Ovary (tissue), 9 donors: ENCODE data around the gene C6orf141. TPM values are rescaled to one million over a fixed set of nuclear protein-coding genes. Genes with fewer than 3 reads are reported as not detected.

Source experiments
- DNase-seq, 5 donors: peaks; one replicate each; pipeline ENCODE4 v3.0.0-alpha.2; 2019 to 2020
- H3K27ac ChIP-seq, 2 donors: fragments of 200-600 bp; one replicate each; pipeline versions ENCODE4 v1.5.1 to v1.8.0; 2019 to 2022
- H3K27me3 ChIP-seq: fragments of 200-600 bp; one replicate; pipeline ENCODE4 v1.8.0; 2022
- H3K36me3 ChIP-seq: fragments of 200-600 bp; sonication (generic); one replicate; pipeline ENCODE4 v1.5.1; 2019
- H3K4me1 ChIP-seq: one replicate; pipeline ENCODE4 v1.8.1; 2013; ENCODE audit warnings: mild to moderate bottlenecking, moderate library complexity; ENCODE audit not compliant: insufficient read depth
- H3K4me3 ChIP-seq: fragments of 200-600 bp; sonication (generic); one replicate; pipeline ENCODE4 v1.5.1; 2017
- H3K9me3 ChIP-seq, 2 donors: fragments of 200-600 bp in 1 of 2; sonication (generic) in 1 of 2; one replicate each; pipeline versions ENCODE4 v1.5.1 to v1.8.1; 2013 to 2019; ENCODE audit warnings: mild to moderate bottlenecking in 1 of 2, moderate library complexity in 1 of 2
- EP300 ChIP-seq: sonication (generic); formaldehyde crosslinking; IDR thresholded peaks from one replicate; pipeline ENCODE4 v1.6.1; 2017; ENCODE audit warnings: antibody characterized with exemption
- POLR2A ChIP-seq: fragments of 450-650 bp; IDR thresholded peaks from one replicate; pipeline ENCODE4 v1.6.1; 2017; ENCODE audit warnings: antibody characterized with exemption, mild to moderate bottlenecking, moderate library complexity
- WGBS, 3 donors: extraction: QIAGEN DNeasy Blood & Tissue Kit in 1 of 3; methylation state at CpG; one replicate each; pipeline versions ENCODE4 v1.1.5 to v1.1.7; 2013 to 2017; 5-methylcytosine and 5-hydroxymethylcytosine counted together
- intact Hi-C, 4 donors: fragments of 100-400 bp; cut with DNase I; formaldehyde crosslinking; loops; one replicate each; pipeline versions ENCODE4 v1.11.0 to v1.15.1; 2022 to 2023
- polyA plus RNA-seq, 2 donors: library from polyadenylated mRNA; stranded (reverse); fragments of 200-250 nt in 1 of 2; fragments of 350-450 nt in 1 of 2; fragmentation: Illumina TruSeq in 1 of 2; extraction: RNeasy Lipid Tissue Mini Kit (QIAGEN cat#74804) in 1 of 2; gene quantifications; one replicate each; pipeline ENCODE4 v1.2.3, GENCODE V29; 2013 to 2014
- total RNA-seq, 7 donors: library from RNA; depleted of rRNA in 2 of 7; stranded (reverse); fragments of >200 nt in 2 of 7; fragmentation: NEBNext Ultra II Directional in 3 of 7; extraction: Animal tissue kit (Norgen Biotek cat#: 25700) in 3 of 7; gene quantifications; one replicate each; pipeline versions ENCODE4 v1.1.0 to v1.2.4, GENCODE V29; 2016 to 2023
- TF ChIP-seq, protein P1 (sequence below), 3 donors: fragments of 450-650 bp in 2 of 3; fragments of 200-600 bp in 1 of 3; IDR thresholded peaks; one replicate each; pipeline versions ENCODE4 v1.5.1 to v1.8.0; 2016 to 2022; ENCODE audit warnings: antibody characterized with exemption in 3 of 3, mild to moderate bottlenecking in 1 of 3
- donor health status: DM: no; HTN: no; CAD: no; lungs with moderate emphysema.
- donor health status: DM: no; HTN: no; CAD: no.
- donor health status: Bipolar disorder and iron deficiency.
- donor health status: DM: yes; HTN: yes; CAD: no.
- donor health status: DM: no; HTN: no; CAD: no.
- donor health status: DM: yes; HTN: yes; CAD: no.

The C6orf141 gene
- total and polyA plus RNA-seq, 9 donors: 0.40 to 5.2 (median 1.9) TPM; not detected in 1

GRCh38 chr6:49524541-49524940, 25.9 kb upstream of the C6orf141 start:
- 78 to 86% (median 82%) methylated on average over 7 of the region's 7 CpGs for WGBS, 3 donors
- Histone ChIP-seq H3K4me1 (no peaks in the 10 kb centered on the region), H3K27me3 (no peaks in the 10 kb centered on the region), H3K9me3 (no peaks in the 10 kb centered on the region), H3K36me3 (no peaks in the 10 kb centered on the region), H3K27ac (no peak overlapping the region), H3K4me3 (no peak overlapping the region)
- intact Hi-C loops: no loop called here
- DNase-seq: no peak
- TF ChIP-seq EP300 (no peak), POLR2A (no peak)
- TF ChIP-seq, protein P1, sequence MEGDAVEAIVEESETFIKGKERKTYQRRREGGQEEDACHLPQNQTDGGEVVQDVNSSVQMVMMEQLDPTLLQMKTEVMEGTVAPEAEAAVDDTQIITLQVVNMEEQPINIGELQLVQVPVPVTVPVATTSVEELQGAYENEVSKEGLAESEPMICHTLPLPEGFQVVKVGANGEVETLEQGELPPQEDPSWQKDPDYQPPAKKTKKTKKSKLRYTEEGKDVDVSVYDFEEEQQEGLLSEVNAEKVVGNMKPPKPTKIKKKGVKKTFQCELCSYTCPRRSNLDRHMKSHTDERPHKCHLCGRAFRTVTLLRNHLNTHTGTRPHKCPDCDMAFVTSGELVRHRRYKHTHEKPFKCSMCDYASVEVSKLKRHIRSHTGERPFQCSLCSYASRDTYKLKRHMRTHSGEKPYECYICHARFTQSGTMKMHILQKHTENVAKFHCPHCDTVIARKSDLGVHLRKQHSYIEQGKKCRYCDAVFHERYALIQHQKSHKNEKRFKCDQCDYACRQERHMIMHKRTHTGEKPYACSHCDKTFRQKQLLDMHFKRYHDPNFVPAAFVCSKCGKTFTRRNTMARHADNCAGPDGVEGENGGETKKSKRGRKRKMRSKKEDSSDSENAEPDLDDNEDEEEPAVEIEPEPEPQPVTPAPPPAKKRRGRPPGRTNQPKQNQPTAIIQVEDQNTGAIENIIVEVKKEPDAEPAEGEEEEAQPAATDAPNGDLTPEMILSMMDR (IDR thresholded peaks at IDR 0.05): no peak

DNA sequence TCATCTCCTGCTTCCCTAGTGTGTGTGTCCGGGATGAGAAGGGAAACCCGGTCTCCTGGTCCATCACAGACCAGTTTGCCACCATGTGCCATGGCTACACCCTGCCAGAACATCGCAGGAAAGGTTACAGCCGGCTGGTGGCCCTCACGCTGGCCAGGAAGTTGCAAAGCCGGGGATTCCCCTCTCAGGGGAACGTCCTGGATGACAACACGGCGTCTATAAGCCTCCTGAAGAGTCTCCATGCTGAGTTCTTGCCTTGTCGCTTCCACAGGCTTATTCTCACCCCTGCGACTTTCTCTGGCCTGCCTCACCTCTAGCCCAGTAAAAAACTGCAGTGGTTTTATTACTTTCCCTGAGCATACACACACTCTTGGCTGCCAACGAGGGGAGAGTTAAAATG, 23.9 kb upstream of the C6orf141 start:
- WGBS, 3 donors: 78 to 80% (median 79%) methylated on average over 12 of the region's 12 CpGs
- H3K27me3 ChIP-seq: no peaks in the 10 kb centered on the region
- intact Hi-C loops: no loop called here
- H3K4me1 ChIP-seq: no peaks in the 10 kb centered on the region
- H3K4me3 ChIP-seq: no peak overlapping the region
- TF ChIP-seq, protein P1 (IDR thresholded peaks at IDR 0.05): no peak
- TF ChIP-seq POLR2A (no peak), EP300 (no peak)
- no peak for DNase-seq
- H3K27ac ChIP-seq: no peak overlapping the region
- H3K36me3 ChIP-seq: no peaks in the 10 kb centered on the region
- H3K9me3 ChIP-seq: no peaks in the 10 kb centered on the region

GRCh38 chr6:49527320-49527719, 23.1 kb upstream of the C6orf141 start:
- H3K27me3 ChIP-seq: no peaks in the 10 kb centered on the region
- intact Hi-C loops: no loop called here
- no peak for TF ChIP-seq EP300
- TF ChIP-seq POLR2A: no peak
- TF ChIP-seq, protein P1 (IDR thresholded peaks at IDR 0.05): no peak
- H3K9me3 ChIP-seq: no peaks in the 10 kb centered on the region
- H3K4me1 ChIP-seq: no peaks in the 10 kb centered on the region
- H3K36me3 ChIP-seq: no peaks in the 10 kb centered on the region
- H3K27ac ChIP-seq: no peak overlapping the region
- DNase-seq: no peak
- H3K4me3 ChIP-seq: no peak overlapping the region
- WGBS, 3 donors: 35 to 50% (median 48%) methylated on average over 1 of the region's 1 CpG

DNA sequence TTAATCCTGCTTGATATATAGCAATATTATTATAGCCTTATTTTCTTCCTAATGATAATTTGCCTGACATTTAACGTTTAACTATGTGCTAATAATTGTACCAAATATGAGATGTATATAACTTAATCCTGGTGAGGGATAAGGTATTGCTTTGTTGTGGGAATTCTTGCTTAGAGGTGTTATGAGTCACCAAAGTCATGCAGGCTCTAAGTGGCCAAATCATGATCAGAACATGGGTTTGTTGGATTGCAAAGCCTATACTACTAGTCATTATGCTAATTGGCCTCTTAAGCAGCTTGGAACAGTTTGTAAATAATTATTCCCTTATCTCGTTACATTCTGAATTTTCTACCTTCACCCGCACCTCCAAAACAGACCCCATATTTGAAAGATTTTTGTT, 21.9 kb upstream of the C6orf141 start:
- 47 to 54% (median 53%) methylated on average over 3 of the region's 3 CpGs for WGBS, 3 donors
- no peak for DNase-seq
- Histone ChIP-seq H3K27me3 (no peaks in the 10 kb centered on the region), H3K9me3 (no peaks in the 10 kb centered on the region), H3K27ac (no peak overlapping the region), H3K36me3 (no peaks in the 10 kb centered on the region), H3K4me3 (no peak overlapping the region), H3K4me1 (no peaks in the 10 kb centered on the region)
- intact Hi-C loops: no loop called here
- TF ChIP-seq, protein P1 (IDR thresholded peaks at IDR 0.05): no peak
- TF ChIP-seq EP300 (no peak), POLR2A (no peak)
